ENCODE data around the gene PSMA7. TPM values are rescaled to one million over a fixed set of nuclear protein-coding genes. Genes with fewer than 3 reads are reported as not detected.
"Not testable (repeated sequence)": the region's sequence is repeated elsewhere in the genome, so short reads cannot be mapped to it uniquely, and the experiment has no call there.

PSMA7 gene
- total and polyA plus RNA-seq, 4 donors = 109 to 342 (median 196) TPM

- H3K9ac ChIP-seq (ENCODE audit: low read depth in 1 of 2, low read length in 2 of 2) = no peak overlapping the region
- peaks cover 0 to 4% (median 0%) of the 10 kb centered on the region in 4 donors for H3K4me1 ChIP-seq (ENCODE audit: control insufficient read depth in 4 of 4, insufficient read depth in 4 of 4, low read length in 3 of 4)
- DNase-seq (ENCODE audit: low spot score) = no peak
- peaks cover 6 to 19% (median 12%) of the 10 kb centered on the region in 4 donors for H3K9me3 ChIP-seq (ENCODE audit: control insufficient read depth in 4 of 4, low read length in 3 of 4)
- H3K27ac ChIP-seq (ENCODE audit: low read depth in 1 of 2, low read length in 2 of 2) = no peak overlapping the region
- no peak overlapping the region for H3K4me3 ChIP-seq (ENCODE audit: low read depth in 1 of 3, low read length in 3 of 3)
- no peak for TF ChIP-seq RXRA (IDR thresholded peaks at IDR 0.05)
- TF ChIP-seq TAF1 (conservative IDR thresholded peaks at IDR 0.05) = no peak
- no peak for TF ChIP-seq CTCF (IDR thresholded peaks at IDR 0.05; ENCODE audit: low read depth, low read length, missing input control)
- H3K27me3 ChIP-seq (ENCODE audit: control insufficient read depth in 4 of 4, insufficient read depth in 4 of 4, low read length in 3 of 4) = no peaks in the 10 kb centered on the region
- 35% methylated on average over 9 of the region's 9 CpGs for WGBS
- no peaks in the 10 kb centered on the region for H3K36me3 ChIP-seq (ENCODE audit: control insufficient read depth in 4 of 4, insufficient read depth in 3 of 4, low read depth in 1 of 4, low read length in 3 of 4)
Measured at GRCh38 chr20:62117362-62117646, 25.9 kb downstream of the PSMA7 start.

- 85% methylated on average over 38 of the region's 38 CpGs for WGBS
- H3K9ac ChIP-seq (ENCODE audit: low read depth in 1 of 2, low read length in 2 of 2) = no peak overlapping the region
- peaks cover 0 to 4% (median 0%) of the 10 kb centered on the region in 4 donors for H3K4me1 ChIP-seq (ENCODE audit: control insufficient read depth in 4 of 4, insufficient read depth in 4 of 4, low read length in 3 of 4)
- H3K4me3 ChIP-seq (ENCODE audit: low read depth in 1 of 3, low read length in 3 of 3) = no peak overlapping the region
- peaks cover 8 to 22% (median 15%) of the 10 kb centered on the region in 4 donors for H3K9me3 ChIP-seq (ENCODE audit: control insufficient read depth in 4 of 4, low read length in 3 of 4)
- H3K27ac ChIP-seq (ENCODE audit: low read depth in 1 of 2, low read length in 2 of 2) = no peak overlapping the region
- no peaks in the 10 kb centered on the region for H3K36me3 ChIP-seq (ENCODE audit: control insufficient read depth in 4 of 4, insufficient read depth in 3 of 4, low read depth in 1 of 4, low read length in 3 of 4)
- H3K27me3 ChIP-seq (ENCODE audit: control insufficient read depth in 4 of 4, insufficient read depth in 4 of 4, low read length in 3 of 4) = no peaks in the 10 kb centered on the region
- TF ChIP-seq NR2F2 (IDR thresholded peaks at IDR 0.05) (no peak), RAD21 (IDR thresholded peaks at IDR 0.05) (no peak), ATF3 (IDR thresholded peaks at IDR 0.05) (no peak), RXRA (IDR thresholded peaks at IDR 0.05) (no peak), GABPA (IDR thresholded peaks at IDR 0.05 in 1 of 2, conservative IDR thresholded peaks at IDR 0.05 in 1 of 2) (no peak)
- no peak for DNase-seq (ENCODE audit: low spot score)
Measured at GRCh38 chr20:62116558-62117361, 26.4 kb downstream of the PSMA7 start.

- H3K9ac ChIP-seq (ENCODE audit: low read depth in 1 of 2, low read length in 2 of 2); H3K27me3 ChIP-seq (ENCODE audit: control insufficient read depth in 4 of 4, insufficient read depth in 4 of 4, low read length in 3 of 4); DNase-seq (ENCODE audit: low spot score); H3K4me1 ChIP-seq (ENCODE audit: control insufficient read depth in 4 of 4, insufficient read depth in 4 of 4, low read length in 3 of 4); H3K4me3 ChIP-seq (ENCODE audit: low read depth in 1 of 3, low read length in 3 of 3); H3K27ac ChIP-seq (ENCODE audit: low read depth in 1 of 2, low read length in 2 of 2); H3K36me3 ChIP-seq (ENCODE audit: control insufficient read depth in 4 of 4, insufficient read depth in 3 of 4, low read depth in 1 of 4, low read length in 3 of 4): not testable (repeated sequence)
- WGBS = 74% methylated on average over 7 of the region's 7 CpGs
- H3K9me3 ChIP-seq (ENCODE audit: control insufficient read depth in 4 of 4, low read length in 3 of 4) = peaks cover 8 to 26% (median 16%) of the 10 kb centered on the region in 4 donors
Measured at GRCh38 chr20:62115800-62116407, 27.3 kb downstream of the PSMA7 start.

GRCh38 chr20:62114894-62115293, 28.3 kb downstream of the PSMA7 start:
- Histone ChIP-seq H3K36me3 (ENCODE audit: control insufficient read depth in 4 of 4, insufficient read depth in 3 of 4, low read depth in 1 of 4, low read length in 3 of 4) (no peaks in the 10 kb centered on the region), H3K9ac (ENCODE audit: low read depth in 1 of 2, low read length in 2 of 2) (no peak overlapping the region), H3K4me3 (ENCODE audit: low read depth in 1 of 3, low read length in 3 of 3) (no peak overlapping the region), H3K27ac (ENCODE audit: low read depth in 1 of 2, low read length in 2 of 2) (no peak overlapping the region), H3K9me3 (ENCODE audit: control insufficient read depth in 4 of 4, low read length in 3 of 4) (peaks cover 8 to 32% (median 19%) of the 10 kb centered on the region in 4 donors), H3K4me1 (ENCODE audit: control insufficient read depth in 4 of 4, insufficient read depth in 4 of 4, low read length in 3 of 4) (no peaks in the 10 kb centered on the region), H3K27me3 (ENCODE audit: control insufficient read depth in 4 of 4, insufficient read depth in 4 of 4, low read length in 3 of 4) (no peaks in the 10 kb centered on the region)
- DNase-seq (ENCODE audit: low spot score) = no peak
- 58% methylated on average over 8 of the region's 8 CpGs for WGBS
- TF ChIP-seq YY1 (IDR thresholded peaks at IDR 0.05) (no peak), FOXA1 (IDR thresholded peaks at IDR 0.05) (no peak), MAX (IDR thresholded peaks at IDR 0.05) (no peak), ZBTB33 (IDR thresholded peaks at IDR 0.05) (no peak), HNF4A (conservative IDR thresholded peaks at IDR 0.05) (no peak), CTCF (IDR thresholded peaks at IDR 0.05; ENCODE audit: low read depth, low read length, missing input control) (no peak), JUND (IDR thresholded peaks at IDR 0.05) (no peak), SP1 (IDR thresholded peaks at IDR 0.05) (no peak), EGR1 (IDR thresholded peaks at IDR 0.05; ENCODE audit: low read depth in 2 of 2) (no peak)

Data from liver (tissue), 9 donors.